Endothelial cell of umbilical vein (primary cell): ENCODE measurements around the gene C10orf143.

Experiments
- EZH2 ChIP-seq: IDR thresholded peaks from 2 replicates; pipeline ENCODE4 v1.6.1; 2012; ENCODE audit warnings: borderline replicate concordance, low read depth, mild to moderate bottlenecking, moderate library complexity, low read length, inconsistent platforms; ENCODE audit not compliant: severe bottlenecking
- GATA2 ChIP-seq: IDR thresholded peaks from 2 replicates; pipeline ENCODE4 v1.7.0; 2011; ENCODE audit warnings: low read depth, mild to moderate bottlenecking, moderate library complexity, mixed read lengths, low read length; ENCODE audit not compliant: insufficient read length, insufficient read depth
- JUN ChIP-seq: IDR thresholded peaks from 2 replicates; pipeline ENCODE4 v1.6.1; 2011; ENCODE audit warnings: borderline replicate concordance, low read depth; ENCODE audit not compliant: insufficient read length, insufficient read depth
- POLR2A ChIP-seq: IDR thresholded peaks from 2 replicates; pipeline ENCODE4 v1.6.1; 2012; ENCODE audit warnings: low read depth, mild to moderate bottlenecking, control low read depth, low read length
- POLR2AphosphoS5 ChIP-seq: IDR thresholded peaks from 2 replicates; pipeline ENCODE4 v1.6.1; 2012; ENCODE audit warnings: low read depth, mild to moderate bottlenecking, control low read depth, low read length, moderate library complexity; ENCODE audit not compliant: insufficient read depth
- TF ChIP-seq, protein P1 (sequence below), 2 donors: IDR thresholded peaks; 1 replicate in 1 of 2; 2 replicates in 1 of 2; pipeline ENCODE4 v1.5.1; 2011; ENCODE audit warnings: low read length in 2 of 2, mild to moderate bottlenecking in 2 of 2, moderate library complexity in 2 of 2, control low read depth in 1 of 2, inconsistent platforms in 1 of 2, low read depth in 1 of 2; ENCODE audit not compliant: insufficient read depth in 1 of 2; ENCODE audit errors: extremely low read depth in 1 of 2
- TF ChIP-seq, protein P2 (sequence below): IDR thresholded peaks from 2 replicates; pipeline ENCODE4 v1.6.1; 2011; ENCODE audit not compliant: insufficient read depth, insufficient read length

DNA sequence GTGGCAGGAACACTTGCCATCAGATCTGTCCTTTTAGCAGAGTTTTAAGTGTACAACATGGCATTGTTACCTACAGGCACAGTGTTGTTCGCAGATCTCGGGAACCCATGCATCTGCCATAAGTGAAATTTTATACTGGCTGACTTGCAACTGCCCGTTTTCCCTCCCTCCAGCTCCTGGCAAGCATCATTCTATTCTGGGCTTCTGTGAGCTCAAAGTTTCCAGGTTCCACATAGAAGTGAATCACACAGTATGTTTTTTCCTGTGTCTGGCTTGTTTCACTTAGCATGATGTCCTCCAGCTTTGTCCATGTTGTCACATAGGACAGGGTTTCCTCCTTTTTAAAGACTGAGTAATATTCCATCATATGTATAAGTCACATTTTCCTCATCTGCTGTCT is 56.6 kb downstream of the C10orf143 start:
- TF ChIP-seq, protein P1, sequence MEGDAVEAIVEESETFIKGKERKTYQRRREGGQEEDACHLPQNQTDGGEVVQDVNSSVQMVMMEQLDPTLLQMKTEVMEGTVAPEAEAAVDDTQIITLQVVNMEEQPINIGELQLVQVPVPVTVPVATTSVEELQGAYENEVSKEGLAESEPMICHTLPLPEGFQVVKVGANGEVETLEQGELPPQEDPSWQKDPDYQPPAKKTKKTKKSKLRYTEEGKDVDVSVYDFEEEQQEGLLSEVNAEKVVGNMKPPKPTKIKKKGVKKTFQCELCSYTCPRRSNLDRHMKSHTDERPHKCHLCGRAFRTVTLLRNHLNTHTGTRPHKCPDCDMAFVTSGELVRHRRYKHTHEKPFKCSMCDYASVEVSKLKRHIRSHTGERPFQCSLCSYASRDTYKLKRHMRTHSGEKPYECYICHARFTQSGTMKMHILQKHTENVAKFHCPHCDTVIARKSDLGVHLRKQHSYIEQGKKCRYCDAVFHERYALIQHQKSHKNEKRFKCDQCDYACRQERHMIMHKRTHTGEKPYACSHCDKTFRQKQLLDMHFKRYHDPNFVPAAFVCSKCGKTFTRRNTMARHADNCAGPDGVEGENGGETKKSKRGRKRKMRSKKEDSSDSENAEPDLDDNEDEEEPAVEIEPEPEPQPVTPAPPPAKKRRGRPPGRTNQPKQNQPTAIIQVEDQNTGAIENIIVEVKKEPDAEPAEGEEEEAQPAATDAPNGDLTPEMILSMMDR (IDR thresholded peaks at IDR 0.05; ENCODE audit: extremely low read depth in 1 of 2, insufficient read depth in 1 of 2, low read depth in 1 of 2, low read length in 2 of 2), result no peak
- TF ChIP-seq POLR2AphosphoS5 (no peak), POLR2A (no peak), JUN (no peak), EZH2 (no peak), GATA2 (no peak)
- TF ChIP-seq, protein P2, sequence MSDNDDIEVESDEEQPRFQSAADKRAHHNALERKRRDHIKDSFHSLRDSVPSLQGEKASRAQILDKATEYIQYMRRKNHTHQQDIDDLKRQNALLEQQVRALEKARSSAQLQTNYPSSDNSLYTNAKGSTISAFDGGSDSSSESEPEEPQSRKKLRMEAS, result no peak
